Activated naive CD4-positive, alpha-beta T cell treated with anti-CD3 and anti-CD28 coated beads, Interleukin-2, amount 50 U/mL, for 24 hours (primary cell): Measurements from ENCODE around the gene PHF1.

Experiments
- H3K27ac Mint-ChIP-seq: one replicate; pipeline ENCODE4 v1.8.0; 2021; ENCODE audit warnings: mild to moderate bottlenecking, mixed read lengths
- H3K27me3 Mint-ChIP-seq: one replicate; pipeline ENCODE4 v1.8.0; 2021; ENCODE audit warnings: mixed read lengths
- H3K36me3 Mint-ChIP-seq: one replicate; pipeline ENCODE4 v1.8.0; 2021; ENCODE audit warnings: mixed read lengths
- H3K4me1 Mint-ChIP-seq: one replicate; pipeline ENCODE4 v1.8.0; 2021; ENCODE audit warnings: mixed read lengths
- H3K4me3 Mint-ChIP-seq: one replicate; pipeline ENCODE4 v1.8.0; 2021; ENCODE audit warnings: mild to moderate bottlenecking, mixed read lengths
- H3K9me3 Mint-ChIP-seq: one replicate; pipeline ENCODE4 v1.8.0; 2021; ENCODE audit warnings: mixed read lengths

PHF1 gene

GRCh38 chr6:33420491-33421343, 9.9 kb downstream of the PHF1 start:
- Mint-ChIP-seq H3K4me3 (peak overlapping the region; percentile 56), H3K27me3 (no peaks in the 10 kb centered on the region), H3K4me1 (peaks cover 84% of the 10 kb centered on the region), H3K9me3 (no peaks in the 10 kb centered on the region), H3K36me3 (peaks cover 2% of the 10 kb centered on the region), H3K27ac (no peak overlapping the region)

DNA sequence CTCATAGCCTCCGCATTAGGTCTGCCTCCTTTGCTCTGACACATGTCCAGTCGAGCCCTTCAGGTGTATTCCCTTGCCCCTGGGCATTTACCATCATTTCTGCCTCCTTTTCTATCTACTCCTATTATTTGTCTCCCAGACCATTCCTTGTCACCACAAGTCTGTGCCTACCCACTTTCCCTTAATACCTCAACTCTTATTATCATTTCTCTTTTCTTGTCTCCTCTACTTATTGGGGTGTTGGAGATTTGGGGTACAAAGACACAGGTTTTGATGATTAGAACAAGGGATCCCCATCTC, 10.5 kb downstream of the PHF1 start:
- peaks cover under 1% of the 10 kb centered on the region for H3K36me3 Mint-ChIP-seq
- peak overlapping the region; percentile 63 for H3K27ac Mint-ChIP-seq
- no peaks in the 10 kb centered on the region for H3K9me3 Mint-ChIP-seq
- H3K4me3 Mint-ChIP-seq, result peak overlapping the region; percentile 56
- no peaks in the 10 kb centered on the region for H3K27me3 Mint-ChIP-seq
- H3K4me1 Mint-ChIP-seq, result peaks cover 80% of the 10 kb centered on the region

DNA sequence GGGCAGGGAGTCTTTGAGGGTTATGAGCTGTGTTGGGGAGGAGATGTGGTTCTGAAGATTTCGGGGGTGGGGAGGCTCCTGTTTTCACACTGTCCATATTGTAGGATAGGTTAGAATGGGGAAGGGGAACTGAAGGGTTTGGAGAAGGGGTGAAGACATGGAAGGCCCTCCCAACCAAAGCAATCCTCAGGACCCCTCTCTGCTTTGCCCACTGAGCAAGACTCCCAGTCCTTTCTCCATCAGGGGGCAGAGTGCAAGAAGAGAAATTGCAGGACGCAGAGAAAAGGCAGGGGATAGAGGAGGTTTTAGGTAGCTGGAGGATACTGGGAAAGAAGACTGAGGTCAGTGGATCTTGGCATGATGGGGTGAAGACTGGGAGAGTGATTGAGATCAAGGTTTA, 13.0 kb downstream of the PHF1 start:
- Mint-ChIP-seq H3K27me3 (no peaks in the 10 kb centered on the region), H3K36me3 (no peaks in the 10 kb centered on the region), H3K4me3 (peak overlapping the region; percentile 92), H3K4me1 (peaks cover 77% of the 10 kb centered on the region), H3K27ac (peak overlapping the region; percentile 69), H3K9me3 (no peaks in the 10 kb centered on the region)

DNA sequence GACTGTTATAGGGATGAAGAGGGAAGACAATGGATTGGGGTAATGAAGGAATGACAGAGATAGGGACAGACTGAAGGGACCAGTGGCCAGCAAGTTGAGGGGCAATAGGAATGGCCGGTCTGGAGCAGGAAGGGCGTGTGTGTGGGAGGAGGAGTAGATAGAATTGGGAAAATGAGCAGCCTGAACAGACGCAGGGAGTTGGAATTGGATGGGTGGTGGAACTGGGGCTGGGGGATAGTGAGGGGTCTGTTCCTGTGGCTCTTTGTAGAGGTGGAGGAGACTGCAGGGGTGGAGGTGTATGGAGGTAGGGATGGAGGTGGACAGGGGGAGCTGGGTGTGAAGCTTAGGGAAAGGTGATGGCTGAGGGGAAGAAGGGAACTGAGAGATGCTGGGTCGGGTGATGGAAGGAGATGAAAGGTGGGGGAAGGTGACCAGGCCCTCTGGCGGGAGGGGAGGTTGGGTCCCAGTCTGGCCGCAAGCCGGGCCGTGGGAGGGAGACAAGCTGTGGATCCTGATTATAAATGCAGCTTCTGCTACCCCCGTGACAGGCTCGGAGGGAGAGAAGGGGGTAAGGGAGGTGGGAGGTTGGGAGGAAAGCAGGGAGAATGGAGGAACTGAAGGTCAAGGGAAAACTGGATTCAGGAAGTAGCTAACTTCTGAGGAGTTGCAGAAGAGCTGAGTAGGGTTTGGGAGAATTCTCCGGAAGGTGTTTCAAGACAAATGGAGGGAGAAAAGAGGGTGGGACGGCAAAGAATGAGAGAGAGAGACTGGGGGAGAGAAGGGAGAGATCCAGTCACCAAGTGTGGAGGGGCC, 14.2 kb downstream of the PHF1 start:
- peaks cover 79% of the 10 kb centered on the region for H3K4me1 Mint-ChIP-seq
- H3K9me3 Mint-ChIP-seq, result no peaks in the 10 kb centered on the region
- no peaks in the 10 kb centered on the region for H3K36me3 Mint-ChIP-seq
- peak overlapping the region; percentile 78 for H3K27ac Mint-ChIP-seq
- peak overlapping the region; percentile 92 for H3K4me3 Mint-ChIP-seq
- H3K27me3 Mint-ChIP-seq, result no peaks in the 10 kb centered on the region

GRCh38 chr6:33425668-33426577, 15.1 kb downstream of the PHF1 start:
- H3K36me3 Mint-ChIP-seq, result no peaks in the 10 kb centered on the region
- no peaks in the 10 kb centered on the region for H3K9me3 Mint-ChIP-seq
- peaks cover 83% of the 10 kb centered on the region for H3K4me1 Mint-ChIP-seq
- peak overlapping the region; percentile 92 for H3K4me3 Mint-ChIP-seq
- H3K27ac Mint-ChIP-seq, result peak overlapping the region; percentile 83
- H3K27me3 Mint-ChIP-seq, result no peaks in the 10 kb centered on the region

DNA sequence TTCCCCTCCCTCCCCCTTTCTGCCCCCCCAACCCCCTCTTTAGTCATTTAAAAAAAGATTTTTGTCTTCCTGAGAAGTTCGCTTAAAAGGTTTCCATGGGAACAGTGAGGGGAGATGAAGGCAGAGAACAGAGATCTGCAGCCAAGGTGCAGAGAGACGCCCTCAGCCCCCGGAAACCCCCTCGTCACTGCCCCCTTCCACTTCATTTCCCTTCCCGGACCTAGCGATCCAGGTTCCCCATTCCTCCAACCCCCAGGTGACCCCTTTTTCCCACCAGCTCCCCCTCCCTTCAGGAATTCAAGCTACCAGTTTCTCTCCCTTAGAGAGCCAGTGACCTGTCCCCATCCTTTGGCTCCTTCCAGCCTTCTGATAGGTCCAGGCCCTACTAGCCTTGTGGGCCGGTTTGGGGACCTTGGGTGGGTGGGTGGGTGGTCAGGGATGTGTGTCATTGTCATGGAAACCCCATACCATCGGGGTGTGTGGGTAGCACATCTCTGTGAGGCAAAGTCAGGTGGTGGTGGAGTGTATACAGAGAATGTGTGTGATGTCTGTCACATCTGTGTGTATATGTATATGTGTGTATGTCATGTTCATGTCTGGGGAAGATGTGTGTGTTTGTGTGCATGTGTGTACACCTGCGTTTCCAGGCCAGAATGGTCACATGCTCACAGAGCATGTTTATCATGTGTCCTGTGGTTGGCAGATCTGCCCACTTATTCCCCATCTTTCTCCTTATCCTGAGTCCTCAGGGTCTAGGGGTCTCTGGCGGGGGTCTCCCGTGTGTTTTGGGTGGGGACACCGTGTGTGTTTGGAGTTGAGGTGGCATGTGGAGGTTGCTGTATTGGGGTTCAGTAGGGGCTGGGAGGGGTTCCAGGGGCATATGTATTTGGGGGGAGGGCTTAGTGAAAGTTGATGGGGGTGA, 16.0 kb downstream of the PHF1 start:
- H3K27me3 Mint-ChIP-seq, result no peaks in the 10 kb centered on the region
- H3K9me3 Mint-ChIP-seq, result no peaks in the 10 kb centered on the region
- peak overlapping the region; percentile 92 for H3K27ac Mint-ChIP-seq
- H3K36me3 Mint-ChIP-seq, result no peaks in the 10 kb centered on the region
- peak overlapping the region; percentile 92 for H3K4me3 Mint-ChIP-seq
- H3K4me1 Mint-ChIP-seq, result peaks cover 80% of the 10 kb centered on the region

- Mint-ChIP-seq H3K27me3 (no peaks in the 10 kb centered on the region), H3K36me3 (no peaks in the 10 kb centered on the region), H3K4me3 (peak overlapping the region; percentile 92), H3K27ac (peak overlapping the region; percentile 92), H3K4me1 (peaks cover 82% of the 10 kb centered on the region), H3K9me3 (no peaks in the 10 kb centered on the region)
Measured at GRCh38 chr6:33427585-33428223, 16.9 kb downstream of the PHF1 start.

DNA sequence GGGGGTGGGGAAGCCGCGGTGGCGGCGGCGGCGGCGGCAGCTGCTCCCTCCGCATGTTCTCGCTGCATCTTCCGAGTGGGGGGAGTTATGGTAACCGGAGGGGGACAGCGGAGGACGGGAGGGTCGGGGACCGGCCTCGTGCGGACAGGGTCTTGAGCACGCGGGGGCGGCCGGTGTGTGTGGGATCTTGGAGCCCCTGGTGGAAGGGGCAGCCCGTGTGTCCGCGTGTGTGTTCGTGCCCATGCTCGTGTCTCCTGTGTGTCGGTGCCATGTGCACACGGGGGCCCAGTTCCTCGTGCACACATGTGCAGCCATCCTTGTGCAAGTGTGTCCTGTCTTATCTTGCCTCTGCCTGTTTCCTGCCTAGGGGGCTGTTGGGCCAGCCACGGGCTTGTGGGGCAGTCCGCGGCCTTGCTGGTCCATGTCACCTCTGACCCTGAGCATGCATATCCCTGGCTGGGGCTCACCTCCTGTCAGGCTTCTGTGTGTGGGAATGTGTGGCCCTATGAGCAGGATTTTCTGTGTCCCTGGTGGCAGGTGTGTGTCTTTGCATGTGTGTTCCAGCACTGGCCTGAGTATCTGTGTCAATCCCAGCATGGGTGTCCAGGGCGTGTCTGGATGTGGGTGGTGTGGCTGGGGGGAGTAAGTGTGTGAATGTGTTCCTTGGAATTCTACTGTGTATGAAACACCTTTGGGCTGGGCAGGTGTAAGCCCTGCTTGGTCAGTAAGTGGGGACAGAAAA, 17.6 kb downstream of the PHF1 start:
- Mint-ChIP-seq H3K27me3 (no peaks in the 10 kb centered on the region), H3K4me1 (peaks cover 81% of the 10 kb centered on the region), H3K9me3 (no peaks in the 10 kb centered on the region), H3K4me3 (peak overlapping the region; percentile 91), H3K36me3 (no peaks in the 10 kb centered on the region), H3K27ac (peak overlapping the region; percentile 93)

DNA sequence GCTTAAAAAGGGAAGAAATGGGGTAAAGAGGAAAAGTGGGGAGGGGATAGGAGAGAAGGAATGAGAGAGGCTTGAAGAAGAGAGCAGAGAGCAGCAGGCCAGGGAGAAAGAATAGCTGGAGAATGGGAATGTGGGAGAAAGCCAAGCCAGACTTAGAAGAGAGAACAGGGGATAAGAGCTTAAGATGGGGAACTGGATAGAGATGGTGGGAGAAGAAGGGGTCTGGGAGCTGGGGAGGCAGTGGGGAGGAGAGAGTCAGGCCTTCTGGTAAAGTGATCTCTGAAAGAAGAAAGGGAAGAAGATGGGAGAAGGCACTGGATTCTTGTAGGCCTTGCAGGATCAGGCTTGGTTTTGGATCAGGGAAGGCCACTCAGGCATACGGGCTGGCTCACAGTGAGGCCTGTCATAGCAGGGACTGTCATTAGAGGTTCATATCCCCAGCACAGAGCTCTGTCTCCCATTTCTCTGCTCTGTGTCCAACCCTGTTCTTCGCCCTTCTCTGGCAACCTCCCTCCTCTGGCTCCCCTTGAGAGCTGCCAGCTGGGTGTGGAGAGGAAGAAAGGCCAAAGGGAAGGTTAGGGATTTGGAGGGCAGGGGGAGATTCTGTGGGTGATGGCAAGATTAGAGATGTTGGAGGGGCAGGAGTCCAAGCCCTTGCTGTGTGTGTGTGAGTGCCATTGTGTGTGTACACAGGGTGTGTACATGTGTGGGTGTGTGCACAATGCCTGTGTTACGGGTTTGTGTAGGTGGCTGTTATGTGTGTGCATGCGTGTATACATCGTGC, 18.3 kb downstream of the PHF1 start:
- peak overlapping the region; percentile 91 for H3K4me3 Mint-ChIP-seq
- H3K9me3 Mint-ChIP-seq, result no peaks in the 10 kb centered on the region
- peaks cover 79% of the 10 kb centered on the region for H3K4me1 Mint-ChIP-seq
- H3K27me3 Mint-ChIP-seq, result no peaks in the 10 kb centered on the region
- peak overlapping the region; percentile 93 for H3K27ac Mint-ChIP-seq
- H3K36me3 Mint-ChIP-seq, result no peaks in the 10 kb centered on the region

DNA sequence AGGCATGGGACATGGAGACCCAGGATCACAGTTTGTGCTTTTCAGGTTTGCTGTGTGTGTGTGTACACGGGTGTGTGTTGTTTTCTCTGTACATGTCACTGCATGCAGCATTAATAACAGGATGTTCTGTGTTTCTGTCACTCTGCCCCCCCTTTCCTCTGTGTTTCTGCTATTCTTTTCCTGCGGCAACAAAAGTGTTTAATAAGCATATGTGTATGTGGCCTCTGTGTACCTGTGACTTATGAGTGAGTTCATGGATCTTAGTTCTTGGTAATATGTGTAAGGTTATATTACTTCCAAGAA, 18.9 kb downstream of the PHF1 start:
- Mint-ChIP-seq H3K4me3 (peak overlapping the region; percentile 91), H3K9me3 (no peaks in the 10 kb centered on the region), H3K4me1 (peaks cover 74% of the 10 kb centered on the region), H3K36me3 (no peaks in the 10 kb centered on the region), H3K27ac (peak overlapping the region; percentile 90), H3K27me3 (no peaks in the 10 kb centered on the region)

DNA sequence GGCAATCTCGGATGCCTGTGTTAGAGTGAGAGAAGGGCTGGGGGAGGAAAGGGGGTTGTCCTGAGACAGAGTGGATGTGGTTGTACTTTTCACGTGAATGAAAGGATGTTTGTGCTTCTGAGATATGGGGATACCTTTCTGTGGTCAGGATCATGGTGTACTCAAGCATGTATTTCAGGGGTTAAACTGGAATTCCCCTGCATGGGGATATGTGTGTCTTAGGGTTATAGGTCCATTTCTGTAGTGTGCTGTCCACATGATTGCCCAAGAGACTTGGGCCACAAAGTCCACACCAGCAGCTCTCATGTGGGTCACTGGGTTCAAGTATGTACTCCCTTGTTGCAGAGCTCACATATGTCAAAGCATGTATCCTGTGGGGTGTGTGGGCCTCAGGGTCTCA, 19.5 kb downstream of the PHF1 start:
- Mint-ChIP-seq H3K4me1 (peaks cover 68% of the 10 kb centered on the region), H3K4me3 (peak overlapping the region; percentile 91), H3K27me3 (no peaks in the 10 kb centered on the region), H3K27ac (peak overlapping the region; percentile 12), H3K36me3 (no peaks in the 10 kb centered on the region), H3K9me3 (no peaks in the 10 kb centered on the region)

GRCh38 chr6:33430991-33431879, 20.4 kb downstream of the PHF1 start:
- H3K9me3 Mint-ChIP-seq, result no peaks in the 10 kb centered on the region
- no peaks in the 10 kb centered on the region for H3K36me3 Mint-ChIP-seq
- H3K27ac Mint-ChIP-seq, result peak overlapping the region; percentile 81
- peaks cover 64% of the 10 kb centered on the region for H3K4me1 Mint-ChIP-seq
- H3K4me3 Mint-ChIP-seq, result peak overlapping the region; percentile 91
- H3K27me3 Mint-ChIP-seq, result no peaks in the 10 kb centered on the region
